ENCODE data around the gene NAGLU. TPM values are rescaled to one million over a fixed set of nuclear protein-coding genes. Genes with fewer than 3 reads are reported as not detected.

Gene NAGLU
- total and polyA plus RNA-seq, 2 experiments from 2014 or later: 12.0 to 31.2 TPM

- Mint-ChIP-seq H3K36me3 (ENCODE audit: low read depth) (peaks cover 19% of the 10 kb centered on the region), H3K27me3 (ENCODE audit: insufficient read depth, low read depth, poor library complexity) (peaks cover 22% of the 10 kb centered on the region)
- no peak for ATAC-seq
These were observed 21.8 kb upstream of the NAGLU start for GRCh38 chr17:42514279-42514678.

More at GRCh38 chr17:42514279-42514678, 21.8 kb upstream of the NAGLU start:
- Histone ChIP-seq H4K20me1 (replicated peaks; ENCODE audit: insufficient read depth) (peaks cover 14% of the 10 kb centered on the region), H3K4me3 (no peak overlapping the region), H3K4me1 (ENCODE audit: insufficient read depth) (peaks cover 9% of the 10 kb centered on the region), H3K4me2 (no peak overlapping the region), H3K9me2 (ENCODE audit: insufficient read depth) (no peaks in the 10 kb centered on the region), H3K36me3 (ENCODE audit: insufficient read depth) (no peaks in the 10 kb centered on the region; the same call in 1 of the 2 replicates), H2AFZ (no peak overlapping the region), H3F3A (replicated peaks; ENCODE audit: low read depth) (no peaks in the 10 kb centered on the region), H3K79me2 (replicated peaks; ENCODE audit: insufficient read depth) (no peaks in the 10 kb centered on the region), H3K27ac (ENCODE audit: low read depth) (no peak overlapping the region), H3K27me3 (ENCODE audit: insufficient read depth) (no peaks in the 10 kb centered on the region)
- no peak for DNase-seq (ENCODE audit: low spot score)
- no peak overlapping the region for H3K27ac Mint-ChIP-seq
- TF ChIP-seq STAT1 (IDR thresholded peaks at IDR 0.05; ENCODE audit: unreplicated experiment) (no peak), ZNF331 (CRISPR knock-in tag; IDR thresholded peaks at IDR 0.05; ENCODE audit: low read depth) (no peak), EZH2 (IDR thresholded peaks at IDR 0.05; ENCODE audit: low read depth, unreplicated experiment) (no peak), ZNF114 (CRISPR knock-in tag; IDR thresholded peaks at IDR 0.05) (no peak), REST (IDR thresholded peaks at IDR 0.05; ENCODE audit: unreplicated experiment) (no peak), ZNF462 (CRISPR knock-in tag; IDR thresholded peaks at IDR 0.05) (no peak), CTCF (conservative IDR thresholded peaks at IDR 0.05; ENCODE audit: low read depth in 2 of 2) (no peak), NANOG (IDR thresholded peaks at IDR 0.05; ENCODE audit: borderline replicate concordance) (no peak), EZH2phosphoT487 (IDR thresholded peaks at IDR 0.05; ENCODE audit: unreplicated experiment) (no peak), CREB1 (CRISPR knock-in tag; IDR thresholded peaks at IDR 0.05; ENCODE audit: low read depth) (no peak), POLR2AphosphoS5 (IDR thresholded peaks at IDR 0.05; ENCODE audit: low read depth) (no peak), ETS1 (IDR thresholded peaks at IDR 0.05) (no peak), JUNB (IDR thresholded peaks at IDR 0.05; ENCODE audit: unreplicated experiment) (no peak)
- no peaks in the 10 kb centered on the region for H3K9me3 Mint-ChIP-seq
- no peak overlapping the region for H3K4me3 Mint-ChIP-seq
- peaks cover 17% of the 10 kb centered on the region for H3K4me1 Mint-ChIP-seq
